ENCODE data around the gene SCGB1C1. TPM values are rescaled to one million over a fixed set of nuclear protein-coding genes. Genes with fewer than 3 reads are reported as not detected.

SCGB1C1 gene
- total RNA-seq = not detected in 2 replicates

DNA sequence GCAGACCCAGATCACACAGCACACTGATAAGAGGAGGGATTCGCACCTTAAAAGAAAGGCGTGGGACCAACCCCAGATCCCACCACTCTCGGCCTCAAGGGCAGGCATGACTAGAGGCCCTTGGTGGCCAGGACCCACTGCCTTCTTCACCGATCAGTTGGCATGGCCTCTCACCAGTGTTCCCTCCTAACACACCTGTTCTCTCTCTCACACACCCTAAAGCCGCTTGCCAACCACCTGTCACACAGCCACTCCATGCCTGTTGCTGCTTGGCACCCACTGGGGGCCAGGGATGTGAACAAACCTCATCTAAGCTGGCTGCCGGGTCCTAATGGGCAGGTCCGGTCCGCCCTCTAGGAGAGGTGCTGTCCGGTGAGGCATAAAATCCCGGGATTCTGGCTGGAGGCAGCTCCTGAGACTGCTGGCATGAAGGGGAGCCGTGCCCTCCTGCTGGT lies at the start of gene SCGB1C1:
SCGB1C1 (plus strand) TSS at position 405 of the 455 bp plus-strand sequence; CDS start at position 427, 22 bp downstream.

DNA sequence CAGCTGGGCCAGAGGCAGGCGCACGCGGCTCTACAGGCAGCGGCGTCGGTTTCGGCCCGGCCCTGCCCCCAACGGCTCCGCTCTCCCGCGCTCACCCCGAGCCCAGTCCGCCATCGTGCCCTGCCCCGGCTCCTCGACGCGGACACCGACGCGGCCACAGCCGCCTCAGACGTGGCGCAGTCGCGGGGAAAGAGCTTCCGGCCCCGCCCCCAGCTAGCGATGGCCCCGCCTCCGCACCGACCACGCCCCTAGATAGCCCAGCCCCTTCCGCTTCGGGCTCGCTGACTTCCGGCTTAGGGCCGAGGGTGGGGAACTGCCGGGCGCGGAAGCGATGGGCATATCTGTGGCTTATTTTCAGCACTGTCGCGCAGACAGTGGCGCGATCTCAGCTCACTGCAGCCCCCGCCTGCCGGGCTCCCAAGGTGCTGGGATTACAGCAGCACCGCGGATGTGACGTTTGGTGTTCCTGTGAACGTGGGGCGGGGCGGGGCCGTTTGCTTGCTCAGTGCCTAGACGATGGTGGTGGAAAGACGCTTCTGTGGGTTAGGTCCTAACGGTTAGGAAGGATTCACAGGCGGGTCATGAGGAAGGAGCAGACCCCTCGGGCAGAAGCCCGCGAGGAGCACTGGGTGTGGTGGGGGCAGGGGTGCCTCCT lies 14.5 kb downstream of the SCGB1C1 start, which contains the start of the genes BET1L and RIC8A:
BET1L (minus strand) TSS at position 192 of the 655 bp plus-strand sequence; CDS start at position 114, 78 bp downstream.
RIC8A (plus strand) TSS at position 501 of the 655 bp plus-strand sequence. CDS start 1,147 bp downstream, outside the sequence.

DNA sequence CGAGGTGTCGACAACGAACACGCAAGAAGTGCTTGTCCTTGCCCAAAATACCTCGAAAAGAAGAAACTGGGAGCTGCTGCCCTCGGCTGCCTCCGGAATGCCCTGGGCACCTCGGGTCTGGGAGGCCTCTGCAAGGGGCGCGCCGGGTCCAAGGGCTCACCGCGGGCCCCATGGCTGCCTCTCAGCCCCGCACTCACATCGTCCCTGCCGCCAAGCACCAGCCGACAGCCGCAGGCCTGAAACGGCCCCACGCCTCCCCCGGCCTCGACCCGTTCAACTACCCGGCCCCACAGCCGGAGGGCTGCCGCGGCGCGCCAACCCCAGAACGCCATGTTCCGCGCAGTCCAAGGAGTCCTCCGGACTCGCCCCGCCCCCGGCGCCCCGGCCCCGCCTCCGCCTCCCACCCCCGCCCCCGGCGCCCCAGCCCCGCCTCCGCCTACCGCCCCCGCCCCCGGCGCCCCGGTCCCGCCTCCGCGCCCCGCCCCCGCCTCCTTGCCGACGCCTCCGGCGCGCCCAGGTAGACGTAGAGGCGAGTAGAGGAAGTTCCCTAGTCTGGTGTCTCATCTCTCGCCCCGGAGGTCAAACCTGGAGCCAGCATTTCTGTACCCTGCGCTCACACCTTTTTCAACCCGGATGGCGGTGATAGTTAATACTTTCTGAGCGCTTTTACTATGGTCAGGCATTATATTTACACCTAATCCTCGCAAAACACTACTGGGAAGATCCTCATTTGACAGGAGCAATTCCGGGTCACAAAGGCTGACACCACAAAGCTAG lies 43.3 kb downstream of the SCGB1C1 start, which contains the start of gene SIRT3:
SIRT3 (minus strand) TSS at position 346 of the 777 bp plus-strand sequence; CDS start at position 332, 14 bp downstream.

DNA sequence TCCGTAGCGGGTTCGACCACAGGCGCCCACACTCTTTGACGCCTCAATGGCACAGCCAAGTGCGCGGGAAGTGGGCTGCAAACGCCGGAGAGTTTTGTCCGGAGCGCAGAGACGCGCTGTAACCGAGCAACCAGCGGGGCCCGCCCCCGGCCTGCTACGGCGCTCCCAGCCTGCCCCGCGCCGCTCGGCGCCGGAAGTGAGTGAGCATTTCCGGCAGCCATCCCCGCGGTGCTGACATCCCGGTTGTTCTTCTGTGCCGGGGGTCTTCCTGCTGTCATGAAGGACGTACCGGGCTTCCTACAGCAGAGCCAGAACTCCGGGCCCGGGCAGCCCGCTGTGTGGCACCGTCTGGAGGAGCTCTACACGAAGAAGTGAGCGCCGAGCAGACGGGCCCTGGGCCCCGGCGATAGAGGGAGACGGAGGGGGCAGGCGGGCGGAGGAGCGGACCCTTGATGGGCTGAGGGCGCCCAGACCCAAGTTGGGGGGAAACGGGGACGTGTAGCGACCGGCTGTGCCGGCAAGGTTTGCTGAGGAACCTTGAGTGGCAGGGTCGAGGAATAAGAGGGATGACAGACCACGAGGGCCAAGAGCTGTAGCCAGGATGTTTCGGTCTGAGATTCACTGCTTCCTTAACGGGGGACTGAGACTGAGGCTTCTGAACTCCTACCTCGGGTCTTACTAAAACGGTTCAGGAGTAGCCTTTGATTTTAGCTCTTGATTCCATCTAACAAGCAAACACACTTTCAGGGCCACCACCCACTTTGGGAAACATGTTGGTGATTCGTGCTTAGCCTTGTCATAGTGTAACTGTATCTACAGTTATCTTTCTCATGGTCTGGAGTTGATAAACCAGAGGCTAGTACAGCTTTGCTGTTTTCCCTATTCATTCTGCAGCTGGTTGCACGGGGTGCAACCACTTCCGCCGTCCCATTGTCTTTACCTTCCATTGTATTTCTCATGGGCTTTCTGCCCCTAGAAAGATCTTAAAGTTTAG lies 44.2 kb downstream of the SCGB1C1 start, which contains the start of gene PSMD13:
PSMD13 (plus strand) TSS at position 203 of the 994 bp plus-strand sequence; CDS start at position 277, 74 bp downstream.

Other genes with a start within 250 kb of the SCGB1C1 start
- 17.8 and 19.1 TPM in 2 replicates for gene BET1L, start 14.3 kb downstream of the SCGB1C1 start, total RNA-seq
- gene RIC8A, start 14.6 kb downstream of the SCGB1C1 start, total RNA-seq = 132 and 186 TPM in 2 replicates
- gene SIRT3, start 43.3 kb downstream of the SCGB1C1 start, total RNA-seq = 9.6 and 10.9 TPM in 2 replicates
- gene PSMD13, start 43.9 kb downstream of the SCGB1C1 start, total RNA-seq = 102 and 127 TPM in 2 replicates
- gene NLRP6, start 85.3 kb downstream of the SCGB1C1 start, total RNA-seq = under 0.01 TPM in 1 of 2 replicates, not detected in the other
- gene PGGHG, start 96.0 kb downstream of the SCGB1C1 start, total RNA-seq = 5.8 and 9.6 TPM in 2 replicates
- not detected in 2 replicates for gene IFITM5, start 106.4 kb downstream of the SCGB1C1 start, total RNA-seq
- gene IFITM2, start 114.7 kb downstream of the SCGB1C1 start, total RNA-seq = 18.9 and 32.1 TPM in 2 replicates
- gene IFITM1, start 121.0 kb downstream of the SCGB1C1 start, total RNA-seq = 20.1 and 20.8 TPM in 2 replicates
- gene IFITM3, start 127.8 kb downstream of the SCGB1C1 start, total RNA-seq = 32.5 and 56.2 TPM in 2 replicates
- 4.5 and 4.9 TPM in 2 replicates for gene B4GALNT4, start 176.4 kb downstream of the SCGB1C1 start, total RNA-seq
- 1.5 and 3.2 TPM in 2 replicates for gene PKP3, start 201.1 kb downstream of the SCGB1C1 start, total RNA-seq
- 9.3 and 16.5 TPM in 2 replicates for gene SIGIRR, start 221.9 kb downstream of the SCGB1C1 start, total RNA-seq
- gene ANO9, start 248.9 kb downstream of the SCGB1C1 start, total RNA-seq = under 0.01 TPM in 1 of 2 replicates, not detected in the other